ENCODE data around the gene DMC1.

DNA sequence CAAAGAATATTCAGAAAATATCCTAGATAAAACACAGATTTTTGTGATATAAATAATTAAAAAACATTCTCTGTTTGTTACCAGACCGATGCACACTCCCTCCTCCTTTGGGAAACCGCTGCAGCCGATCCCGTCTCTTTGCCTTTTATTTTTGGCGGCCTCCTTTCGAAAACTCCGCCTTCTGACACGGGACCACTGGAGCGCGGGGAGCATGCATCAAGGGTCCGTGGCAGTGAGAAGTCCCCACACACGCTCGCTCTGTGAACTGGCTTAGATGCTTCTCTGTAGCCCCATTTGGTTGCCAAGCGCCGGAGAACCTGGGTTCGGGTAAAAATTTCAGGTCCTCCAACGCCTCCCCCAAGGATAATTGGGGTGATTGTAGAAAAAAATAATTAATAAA lies 80.8 kb downstream of the DMC1 start:
- TF ChIP-seq, protein P1, sequence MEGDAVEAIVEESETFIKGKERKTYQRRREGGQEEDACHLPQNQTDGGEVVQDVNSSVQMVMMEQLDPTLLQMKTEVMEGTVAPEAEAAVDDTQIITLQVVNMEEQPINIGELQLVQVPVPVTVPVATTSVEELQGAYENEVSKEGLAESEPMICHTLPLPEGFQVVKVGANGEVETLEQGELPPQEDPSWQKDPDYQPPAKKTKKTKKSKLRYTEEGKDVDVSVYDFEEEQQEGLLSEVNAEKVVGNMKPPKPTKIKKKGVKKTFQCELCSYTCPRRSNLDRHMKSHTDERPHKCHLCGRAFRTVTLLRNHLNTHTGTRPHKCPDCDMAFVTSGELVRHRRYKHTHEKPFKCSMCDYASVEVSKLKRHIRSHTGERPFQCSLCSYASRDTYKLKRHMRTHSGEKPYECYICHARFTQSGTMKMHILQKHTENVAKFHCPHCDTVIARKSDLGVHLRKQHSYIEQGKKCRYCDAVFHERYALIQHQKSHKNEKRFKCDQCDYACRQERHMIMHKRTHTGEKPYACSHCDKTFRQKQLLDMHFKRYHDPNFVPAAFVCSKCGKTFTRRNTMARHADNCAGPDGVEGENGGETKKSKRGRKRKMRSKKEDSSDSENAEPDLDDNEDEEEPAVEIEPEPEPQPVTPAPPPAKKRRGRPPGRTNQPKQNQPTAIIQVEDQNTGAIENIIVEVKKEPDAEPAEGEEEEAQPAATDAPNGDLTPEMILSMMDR (IDR thresholded peaks at IDR 0.05 in 2 of 3, conservative IDR thresholded peaks at IDR 0.05 in 1 of 3; ENCODE audit: borderline replicate concordance in 1 of 3, insufficient read depth in 1 of 3, low read depth in 2 of 3, low read length in 2 of 3) = no peak
- TF ChIP-seq EZH2phosphoT487 (IDR thresholded peaks at IDR 0.05; ENCODE audit: borderline replicate concordance) = no peak

Data from HCT116 (cell line).